ENCODE measurements around the gene PABPN1. TPM values are rescaled to one million over a fixed set of nuclear protein-coding genes. Genes with fewer than 3 reads are reported as not detected.

PABPN1 gene
- total and polyA plus RNA-seq, 2 of the 13 experiments (the other 11 are each of a cell fraction or from before 2014, with no cell fraction given) = 233 to 524 TPM

GRCh38 chr14:23320584-23321571 is at the start of gene PABPN1 (continued):
- TF ChIP-seq, protein P1, sequence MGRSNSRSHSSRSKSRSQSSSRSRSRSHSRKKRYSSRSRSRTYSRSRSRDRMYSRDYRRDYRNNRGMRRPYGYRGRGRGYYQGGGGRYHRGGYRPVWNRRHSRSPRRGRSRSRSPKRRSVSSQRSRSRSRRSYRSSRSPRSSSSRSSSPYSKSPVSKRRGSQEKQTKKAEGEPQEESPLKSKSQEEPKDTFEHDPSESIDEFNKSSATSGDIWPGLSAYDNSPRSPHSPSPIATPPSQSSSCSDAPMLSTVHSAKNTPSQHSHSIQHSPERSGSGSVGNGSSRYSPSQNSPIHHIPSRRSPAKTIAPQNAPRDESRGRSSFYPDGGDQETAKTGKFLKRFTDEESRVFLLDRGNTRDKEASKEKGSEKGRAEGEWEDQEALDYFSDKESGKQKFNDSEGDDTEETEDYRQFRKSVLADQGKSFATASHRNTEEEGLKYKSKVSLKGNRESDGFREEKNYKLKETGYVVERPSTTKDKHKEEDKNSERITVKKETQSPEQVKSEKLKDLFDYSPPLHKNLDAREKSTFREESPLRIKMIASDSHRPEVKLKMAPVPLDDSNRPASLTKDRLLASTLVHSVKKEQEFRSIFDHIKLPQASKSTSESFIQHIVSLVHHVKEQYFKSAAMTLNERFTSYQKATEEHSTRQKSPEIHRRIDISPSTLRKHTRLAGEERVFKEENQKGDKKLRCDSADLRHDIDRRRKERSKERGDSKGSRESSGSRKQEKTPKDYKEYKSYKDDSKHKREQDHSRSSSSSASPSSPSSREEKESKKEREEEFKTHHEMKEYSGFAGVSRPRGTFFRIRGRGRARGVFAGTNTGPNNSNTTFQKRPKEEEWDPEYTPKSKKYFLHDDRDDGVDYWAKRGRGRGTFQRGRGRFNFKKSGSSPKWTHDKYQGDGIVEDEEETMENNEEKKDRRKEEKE (IDR thresholded peaks at IDR 0.05) = no peak
- TF ChIP-seq ZFP37 (CRISPR knock-in tag; IDR thresholded peaks at IDR 0.05; ENCODE audit: borderline replicate concordance) = peak; percentile 83
- no peak; the same call in 1 of the 2 replicates for TF ChIP-seq CC2D1A (CRISPR knock-in tag; IDR thresholded peaks at IDR 0.05)
- TF ChIP-seq ZEB1 (IDR thresholded peaks at IDR 0.05; ENCODE audit: insufficient replicate concordance, low read depth) = no peak
- TF ChIP-seq NR1H2 (CRISPR knock-in tag; IDR thresholded peaks at IDR 0.05; ENCODE audit: borderline replicate concordance, low read depth) = no peak
- peak; percentile 98 for TF ChIP-seq ZMAT3 (CRISPR knock-in tag; conservative IDR thresholded peaks at IDR 0.05)
- TF ChIP-seq POLR2G (IDR thresholded peaks at IDR 0.05; ENCODE audit: low read depth, low read length) = peak; percentile 97
- no peak for TF ChIP-seq ZNF549 (CRISPR knock-in tag; IDR thresholded peaks at IDR 0.05)
- TF ChIP-seq NR2F2 (IDR thresholded peaks at IDR 0.05; ENCODE audit: borderline replicate concordance, low read depth) = no peak
- no peak; the same call in 1 of the 2 replicates for TF ChIP-seq ZNF354B (CRISPR knock-in tag; IDR thresholded peaks at IDR 0.05)
- no peak for TF ChIP-seq ATAD3A (CRISPR knock-in tag; IDR thresholded peaks at IDR 0.05)
- no peak for TF ChIP-seq MAX (IDR thresholded peaks at IDR 0.05)
- peak; percentile 98 for TF ChIP-seq ZNF589 (CRISPR knock-in tag; conservative IDR thresholded peaks at IDR 0.05)
- TF ChIP-seq, protein P2, sequence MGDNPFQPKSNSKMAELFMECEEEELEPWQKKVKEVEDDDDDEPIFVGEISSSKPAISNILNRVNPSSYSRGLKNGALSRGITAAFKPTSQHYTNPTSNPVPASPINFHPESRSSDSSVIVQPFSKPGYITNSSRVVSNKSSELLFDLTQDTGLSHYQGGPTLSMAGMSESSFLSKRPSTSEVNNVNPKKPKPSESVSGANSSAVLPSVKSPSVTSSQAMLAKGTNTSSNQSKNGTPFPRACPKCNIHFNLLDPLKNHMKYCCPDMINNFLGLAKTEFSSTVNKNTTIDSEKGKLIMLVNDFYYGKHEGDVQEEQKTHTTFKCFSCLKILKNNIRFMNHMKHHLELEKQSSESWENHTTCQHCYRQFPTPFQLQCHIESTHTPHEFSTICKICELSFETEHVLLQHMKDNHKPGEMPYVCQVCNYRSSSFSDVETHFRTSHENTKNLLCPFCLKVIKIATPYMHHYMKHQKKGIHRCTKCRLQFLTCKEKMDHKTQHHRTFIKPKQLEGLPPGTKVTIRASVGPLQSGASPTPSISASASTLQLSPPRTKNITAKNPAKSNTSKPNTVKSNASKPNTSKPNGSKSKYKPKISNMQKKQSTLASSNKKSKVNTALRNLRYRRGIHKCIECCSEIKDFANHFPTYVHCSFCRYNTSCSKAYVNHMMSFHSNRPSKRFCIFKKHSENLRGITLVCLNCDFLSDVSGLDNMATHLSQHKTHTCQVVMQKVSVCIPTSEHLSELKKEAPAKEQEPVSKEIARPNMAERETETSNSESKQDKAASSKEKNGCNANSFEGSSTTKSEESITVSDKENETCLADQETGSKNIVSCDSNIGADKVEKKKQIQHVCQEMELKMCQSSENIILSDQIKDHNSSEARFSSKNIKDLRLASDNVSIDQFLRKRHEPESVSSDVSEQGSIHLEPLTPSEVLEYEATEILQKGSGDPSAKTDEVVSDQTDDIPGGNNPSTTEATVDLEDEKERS (CRISPR knock-in tag; IDR thresholded peaks at IDR 0.05) = peak; percentile 100
- peak; percentile 94 for TF ChIP-seq ATF7-NPFF (CRISPR knock-in tag; IDR thresholded peaks at IDR 0.05; ENCODE audit: low read depth)
- peak; percentile 89 for TF ChIP-seq HNRNPLL (IDR thresholded peaks at IDR 0.05; ENCODE audit: low read depth, low read length, poor library complexity, severe bottlenecking)
- peak; percentile 41; the same call in 1 of the 2 replicates for TF ChIP-seq MAFF (IDR thresholded peaks at IDR 0.05; ENCODE audit: low read depth, low read length)
- TF ChIP-seq, protein P3, sequence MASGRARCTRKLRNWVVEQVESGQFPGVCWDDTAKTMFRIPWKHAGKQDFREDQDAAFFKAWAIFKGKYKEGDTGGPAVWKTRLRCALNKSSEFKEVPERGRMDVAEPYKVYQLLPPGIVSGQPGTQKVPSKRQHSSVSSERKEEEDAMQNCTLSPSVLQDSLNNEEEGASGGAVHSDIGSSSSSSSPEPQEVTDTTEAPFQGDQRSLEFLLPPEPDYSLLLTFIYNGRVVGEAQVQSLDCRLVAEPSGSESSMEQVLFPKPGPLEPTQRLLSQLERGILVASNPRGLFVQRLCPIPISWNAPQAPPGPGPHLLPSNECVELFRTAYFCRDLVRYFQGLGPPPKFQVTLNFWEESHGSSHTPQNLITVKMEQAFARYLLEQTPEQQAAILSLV (CRISPR knock-in tag; IDR thresholded peaks at IDR 0.05; ENCODE audit: borderline replicate concordance) = peak; percentile 67
- TF ChIP-seq ZNF143 (CRISPR knock-in tag; IDR thresholded peaks at IDR 0.05) = peak; percentile 95
- TF ChIP-seq ZNF563 (CRISPR knock-in tag; IDR thresholded peaks at IDR 0.05) = peak; percentile 77
- no peak for TF ChIP-seq ZMAT5 (CRISPR knock-in tag; IDR thresholded peaks at IDR 0.05; ENCODE audit: borderline replicate concordance, low read depth)
